ENCODE results near the gene ELP5. TPM values are rescaled to one million over a fixed set of nuclear protein-coding genes. Genes with fewer than 3 reads are reported as not detected.
"Not testable (repeated sequence)": the region's sequence is repeated elsewhere in the genome, so short reads cannot be mapped to it uniquely, and the experiment has no call there.

ELP5 gene
- total and polyA plus RNA-seq, 8 donors, result 26.5 to 49.7 (median 42.9) TPM

DNA sequence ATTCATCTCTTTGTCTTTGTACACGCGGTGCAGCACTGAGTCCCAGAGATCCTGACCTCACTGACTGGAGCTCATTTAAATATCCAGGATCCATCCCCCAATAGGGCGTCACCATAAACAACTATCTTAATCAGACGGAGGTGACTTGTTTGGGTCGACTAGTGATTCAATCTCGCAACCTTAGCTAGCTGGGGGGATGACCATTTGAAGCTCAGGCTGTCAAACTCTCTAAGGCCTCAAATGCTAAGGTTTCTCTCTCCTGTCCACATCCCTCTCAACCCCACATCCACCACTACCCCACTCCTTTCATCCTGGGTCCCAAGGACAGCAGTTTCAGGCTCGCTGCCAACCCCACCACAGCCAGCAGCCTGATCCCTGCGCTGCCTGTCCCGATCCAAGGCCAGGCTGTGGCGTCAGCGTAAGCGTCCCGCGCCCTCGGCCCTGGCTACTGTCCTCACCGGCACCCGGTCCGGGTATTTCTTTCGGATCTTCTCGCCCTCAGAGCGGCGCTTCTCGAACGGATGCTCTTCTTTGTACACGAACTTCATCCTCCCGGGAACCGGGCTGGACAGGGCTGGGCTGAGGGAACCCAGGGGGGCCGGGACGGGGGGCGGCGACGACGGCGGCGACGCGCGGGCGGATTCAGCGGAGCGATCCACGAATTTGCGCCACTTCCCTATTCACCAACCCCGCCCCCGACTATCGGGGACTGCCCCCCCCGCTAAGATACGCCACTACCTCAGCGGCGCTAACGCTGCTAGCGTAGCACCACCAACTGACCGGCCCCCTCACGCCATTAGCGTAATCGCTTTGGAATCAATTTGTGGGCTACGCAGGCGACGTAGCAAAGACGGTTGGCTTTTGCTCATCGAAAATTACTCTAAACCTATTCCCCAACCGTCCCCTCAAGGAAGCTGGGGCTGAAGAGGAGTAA is 10.0 kb upstream of the ELP5 start, which contains the start of gene GABARAP:
Gene GABARAP, minus strand, starts transcription at position 667 of the 934 bp plus-strand sequence. Its CDS starts 119 bp downstream, at position 548.
- Histone ChIP-seq H3K4me1 (peaks cover 17 to 39% of the 10 kb centered on the region in 2 donors), H3K9me3 (no peaks in the 10 kb centered on the region), H3K27me3 (no peaks in the 10 kb centered on the region), H3K36me3 (peaks cover 0 to 50% of the 10 kb centered on the region in 2 donors), H3K27ac (peak within 1 kb of the TSS; percentile 96 to 97), H3K4me3 (peak within 1 kb of the TSS; percentile 91 to 99)
- ATAC-seq (peak; percentile 54), DNase-seq (peak; percentile 94 to 98 (median 96))
- TF ChIP-seq, protein P1, sequence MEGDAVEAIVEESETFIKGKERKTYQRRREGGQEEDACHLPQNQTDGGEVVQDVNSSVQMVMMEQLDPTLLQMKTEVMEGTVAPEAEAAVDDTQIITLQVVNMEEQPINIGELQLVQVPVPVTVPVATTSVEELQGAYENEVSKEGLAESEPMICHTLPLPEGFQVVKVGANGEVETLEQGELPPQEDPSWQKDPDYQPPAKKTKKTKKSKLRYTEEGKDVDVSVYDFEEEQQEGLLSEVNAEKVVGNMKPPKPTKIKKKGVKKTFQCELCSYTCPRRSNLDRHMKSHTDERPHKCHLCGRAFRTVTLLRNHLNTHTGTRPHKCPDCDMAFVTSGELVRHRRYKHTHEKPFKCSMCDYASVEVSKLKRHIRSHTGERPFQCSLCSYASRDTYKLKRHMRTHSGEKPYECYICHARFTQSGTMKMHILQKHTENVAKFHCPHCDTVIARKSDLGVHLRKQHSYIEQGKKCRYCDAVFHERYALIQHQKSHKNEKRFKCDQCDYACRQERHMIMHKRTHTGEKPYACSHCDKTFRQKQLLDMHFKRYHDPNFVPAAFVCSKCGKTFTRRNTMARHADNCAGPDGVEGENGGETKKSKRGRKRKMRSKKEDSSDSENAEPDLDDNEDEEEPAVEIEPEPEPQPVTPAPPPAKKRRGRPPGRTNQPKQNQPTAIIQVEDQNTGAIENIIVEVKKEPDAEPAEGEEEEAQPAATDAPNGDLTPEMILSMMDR (IDR thresholded peaks at IDR 0.05), result peak in 1 of 2 donors; percentile 12
- intact Hi-C loops (cut with DNase I), result no loop called here

DNA sequence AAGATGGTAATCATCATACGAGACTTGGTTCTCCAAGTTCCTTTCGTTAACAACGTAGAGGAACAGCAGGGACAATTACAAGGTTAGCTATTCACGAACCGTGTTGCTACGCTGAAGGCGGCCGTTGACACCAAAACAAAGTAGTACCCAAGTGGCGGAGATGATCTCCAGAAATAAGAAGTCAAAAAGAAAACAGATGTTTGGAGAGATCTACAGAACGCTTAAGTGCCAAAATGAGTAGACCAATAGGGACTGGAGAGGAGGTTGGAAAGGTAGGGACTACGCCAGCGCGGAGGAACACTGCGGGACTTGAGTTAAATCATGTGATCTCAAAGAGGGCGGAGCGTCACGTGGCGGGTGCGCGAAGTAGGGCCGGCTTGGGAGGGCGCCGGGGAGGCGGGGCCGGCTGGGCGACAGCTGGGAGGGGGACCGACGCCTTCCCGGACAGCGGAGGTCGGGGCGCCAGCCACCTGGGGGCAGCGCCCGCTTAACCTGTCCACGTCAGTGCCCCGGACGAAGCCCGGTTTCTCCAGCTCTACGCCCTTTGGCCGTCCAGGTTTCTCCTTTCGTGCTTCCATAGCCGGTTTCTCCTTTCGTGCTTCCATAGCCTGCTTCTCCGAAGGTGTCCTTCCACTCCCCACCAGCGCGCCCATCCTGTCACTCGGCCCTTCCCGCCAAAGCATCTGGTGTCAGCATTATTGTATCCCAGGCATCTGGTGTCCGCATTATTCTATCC is 9.1 kb upstream of the ELP5 start:
- DNase-seq (peak; percentile 96 to 99 (median 96)), ATAC-seq (peak; percentile 65)
- H3K4me1 ChIP-seq, result peaks cover 17 to 38% of the 10 kb centered on the region in 2 donors
- TF ChIP-seq, protein P1 (IDR thresholded peaks at IDR 0.05), result no peak
- intact Hi-C loops (cut with DNase I), result no loop called here
- no peaks in the 10 kb centered on the region for H3K9me3 ChIP-seq
- peaks cover 0 to 50% of the 10 kb centered on the region in 2 donors for H3K36me3 ChIP-seq
- peak overlapping the region; percentile 96 to 97 for H3K27ac ChIP-seq
- no peaks in the 10 kb centered on the region for H3K27me3 ChIP-seq
- peak overlapping the region; percentile 91 to 99 for H3K4me3 ChIP-seq

DNA sequence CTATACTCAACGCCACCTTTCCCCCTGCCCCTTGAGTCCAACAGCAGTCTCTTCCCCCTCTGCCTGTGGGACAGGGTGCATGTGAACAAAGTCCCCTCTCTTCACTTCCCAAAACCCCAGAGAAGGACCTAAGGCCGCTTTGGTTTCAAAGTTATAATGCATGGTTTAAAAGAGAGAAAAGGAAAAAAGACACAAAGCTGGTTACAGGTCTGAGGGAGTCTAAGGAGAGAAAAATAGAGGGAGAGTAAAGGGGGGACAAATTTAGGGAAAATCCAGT is 8.6 kb upstream of the ELP5 start:
- peaks cover 0 to 50% of the 10 kb centered on the region in 2 donors for H3K36me3 ChIP-seq
- DNase-seq, result no peak
- intact Hi-C loops (cut with DNase I), result no loop called here

DNA sequence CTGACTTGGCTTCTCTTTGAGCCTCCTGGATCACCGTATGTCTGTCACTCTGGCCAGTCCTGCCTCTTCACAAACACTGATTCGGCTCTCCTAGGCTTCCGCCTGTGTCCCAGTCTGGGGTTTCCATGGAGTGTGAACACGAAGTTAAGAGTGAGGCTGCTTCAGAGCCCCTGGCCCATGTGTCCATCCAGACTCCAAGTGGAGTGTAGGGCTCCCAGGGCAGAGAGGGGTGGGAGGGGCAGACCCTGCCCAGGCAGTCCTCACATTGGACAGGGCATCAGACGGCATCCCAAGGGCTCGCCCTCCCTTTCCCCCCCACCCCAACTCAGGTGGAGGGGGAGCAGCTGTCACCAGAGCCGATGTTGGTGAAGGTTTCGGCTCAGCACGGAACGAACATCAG is 8.2 kb upstream of the ELP5 start:
- ATAC-seq; H3K27me3 ChIP-seq; intact Hi-C loops (cut with DNase I); H3K9me3 ChIP-seq: not testable (repeated sequence)
- Histone ChIP-seq H3K4me1 (peaks cover 17 to 47% of the 10 kb centered on the region in 2 donors), H3K4me3 (peak overlapping the region in 1 of 2 donors; percentile 99), H3K36me3 (peaks cover 0 to 50% of the 10 kb centered on the region in 2 donors), H3K27ac (peak overlapping the region; percentile 96 to 97)
- DNase-seq, result peak in 1 of 4 donors; percentile 41

More for the DNA sequence above, 8.6 kb upstream of the ELP5 start:
- peak overlapping the region; percentile 91 to 99 for H3K4me3 ChIP-seq
- ATAC-seq, result no peak
- H3K27me3 ChIP-seq, result no peaks in the 10 kb centered on the region
- TF ChIP-seq, protein P1 (IDR thresholded peaks at IDR 0.05), result no peak
- H3K9me3 ChIP-seq, result no peaks in the 10 kb centered on the region
- peaks cover 17 to 43% of the 10 kb centered on the region in 2 donors for H3K4me1 ChIP-seq
- peak overlapping the region; percentile 96 to 97 for H3K27ac ChIP-seq

DNA sequence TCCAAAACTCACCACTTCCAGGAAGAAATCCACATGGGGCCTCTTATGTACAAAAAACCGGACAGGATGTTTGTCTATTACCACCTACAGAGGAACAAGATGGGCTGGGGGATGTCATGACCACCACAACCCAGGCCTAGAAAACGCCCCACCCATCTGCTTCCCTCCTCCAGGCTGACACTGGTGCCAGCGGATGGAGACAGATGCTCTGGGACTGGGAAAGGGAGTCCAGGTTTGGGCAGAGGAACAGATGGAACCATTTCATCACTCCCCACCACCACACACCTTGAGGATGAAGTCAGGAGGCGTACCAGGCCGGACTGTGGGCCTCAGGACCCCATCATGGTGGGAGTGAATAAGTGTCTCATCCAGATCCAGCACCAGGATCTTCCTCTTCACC is 5.2 kb upstream of the ELP5 start:
- Histone ChIP-seq H3K4me1 (peaks cover 9 to 47% of the 10 kb centered on the region in 2 donors), H3K27ac (no peak overlapping the region), H3K4me3 (no peak overlapping the region), H3K9me3 (no peaks in the 10 kb centered on the region), H3K36me3 (peaks cover 0 to 37% of the 10 kb centered on the region in 2 donors), H3K27me3 (no peaks in the 10 kb centered on the region)
- TF ChIP-seq, protein P1 (IDR thresholded peaks at IDR 0.05), result no peak
- ATAC-seq, result no peak
- peak in 1 of 4 donors; percentile 4 for DNase-seq
- intact Hi-C loops (cut with DNase I), result no loop called here

Measured in left lung (tissue), 10 donors.